ENCODE results near the gene DDAH1. TPM values are rescaled to one million over a fixed set of nuclear protein-coding genes. Genes with fewer than 3 reads are reported as not detected.

DDAH1 gene
- total RNA-seq, 1 donor from 2014 or later: 10.3 TPM

- no peaks in the 10 kb centered on the region for H3K4me1 ChIP-seq
- no peaks in the 10 kb centered on the region for H3K36me3 ChIP-seq
- intact Hi-C loops (cut with DNase I): no loop called here
- DNase-seq (ENCODE audit: extremely low spot score in 2 of 2): no peak
- peaks cover 9% of the 10 kb centered on the region for H3K9me3 ChIP-seq
- TF ChIP-seq POLR2AphosphoS5 (IDR thresholded peaks at IDR 0.05; ENCODE audit: insufficient read depth in 1 of 2, low read depth in 1 of 2) (no peak), CTCF (IDR thresholded peaks at IDR 0.05) (no peak), POLR2A (IDR thresholded peaks at IDR 0.05) (no peak)
- no peaks in the 10 kb centered on the region for H3K27me3 ChIP-seq
- no peak overlapping the region for H3K4me3 ChIP-seq
- H3K27ac ChIP-seq: no peak overlapping the region
These were observed 43.8 kb downstream of the DDAH1 start for GRCh38 chr1:85421179-85421578.

GRCh38 chr1:85420199-85420598 lies 44.8 kb downstream of the DDAH1 start:
- no peak overlapping the region for H3K4me3 ChIP-seq
- no peaks in the 10 kb centered on the region for H3K4me1 ChIP-seq
- no peak overlapping the region for H3K27ac ChIP-seq
- TF ChIP-seq POLR2AphosphoS5 (IDR thresholded peaks at IDR 0.05; ENCODE audit: insufficient read depth in 1 of 2, low read depth in 1 of 2) (no peak), POLR2A (IDR thresholded peaks at IDR 0.05) (no peak)
- H3K9me3 ChIP-seq: peaks cover 9% of the 10 kb centered on the region
- intact Hi-C loops (cut with DNase I): no loop called here
- no peak for DNase-seq (ENCODE audit: extremely low spot score in 2 of 2)
- H3K27me3 ChIP-seq: no peaks in the 10 kb centered on the region
- no peaks in the 10 kb centered on the region for H3K36me3 ChIP-seq

- Histone ChIP-seq H3K4me3 (no peak overlapping the region), H3K9me3 (peaks cover 9% of the 10 kb centered on the region), H3K27ac (no peak overlapping the region), H3K36me3 (no peaks in the 10 kb centered on the region), H3K27me3 (no peaks in the 10 kb centered on the region), H3K4me1 (no peaks in the 10 kb centered on the region)
- intact Hi-C loops (cut with DNase I): no loop called here
- TF ChIP-seq POLR2A (IDR thresholded peaks at IDR 0.05) (no peak), POLR2AphosphoS5 (IDR thresholded peaks at IDR 0.05; ENCODE audit: insufficient read depth in 1 of 2, low read depth in 1 of 2) (no peak), CTCF (IDR thresholded peaks at IDR 0.05) (no peak)
- no peak for DNase-seq (ENCODE audit: extremely low spot score in 2 of 2)
These were observed 47.1 kb downstream of the DDAH1 start for GRCh38 chr1:85417876-85418275.

GRCh38 chr1:85417017-85417416 lies 47.9 kb downstream of the DDAH1 start:
- no peaks in the 10 kb centered on the region for H3K36me3 ChIP-seq
- no peaks in the 10 kb centered on the region for H3K4me1 ChIP-seq
- H3K9me3 ChIP-seq: peaks cover 9% of the 10 kb centered on the region
- H3K27ac ChIP-seq: no peak overlapping the region
- H3K27me3 ChIP-seq: no peaks in the 10 kb centered on the region
- no peak for TF ChIP-seq CTCF (IDR thresholded peaks at IDR 0.05)
- no peak for TF ChIP-seq POLR2A (IDR thresholded peaks at IDR 0.05)
- no peak for TF ChIP-seq POLR2AphosphoS5 (IDR thresholded peaks at IDR 0.05; ENCODE audit: insufficient read depth in 1 of 2, low read depth in 1 of 2)
- DNase-seq (ENCODE audit: extremely low spot score in 2 of 2): no peak
- intact Hi-C loops (cut with DNase I): no loop called here
- H3K4me3 ChIP-seq: no peak overlapping the region

- Histone ChIP-seq H3K9me3 (no peaks in the 10 kb centered on the region), H3K27ac (no peak overlapping the region), H3K4me3 (no peak overlapping the region), H3K4me1 (no peaks in the 10 kb centered on the region), H3K27me3 (no peaks in the 10 kb centered on the region), H3K36me3 (no peaks in the 10 kb centered on the region)
- TF ChIP-seq CTCF (IDR thresholded peaks at IDR 0.05): no peak
- no peak for TF ChIP-seq POLR2AphosphoS5 (IDR thresholded peaks at IDR 0.05; ENCODE audit: insufficient read depth in 1 of 2, low read depth in 1 of 2)
- TF ChIP-seq POLR2A (IDR thresholded peaks at IDR 0.05): no peak
- intact Hi-C loops (cut with DNase I): no loop called here
- DNase-seq (ENCODE audit: extremely low spot score in 2 of 2): no peak
These were observed 51.8 kb downstream of the DDAH1 start for GRCh38 chr1:85413169-85413568.

Data from vagina (tissue), 2 donors.